Measurements from ENCODE around the gene RPL6.

GRCh38 chr12:112357214-112357613 is 52.2 kb downstream of the RPL6 start:
- TF ChIP-seq, protein P1, sequence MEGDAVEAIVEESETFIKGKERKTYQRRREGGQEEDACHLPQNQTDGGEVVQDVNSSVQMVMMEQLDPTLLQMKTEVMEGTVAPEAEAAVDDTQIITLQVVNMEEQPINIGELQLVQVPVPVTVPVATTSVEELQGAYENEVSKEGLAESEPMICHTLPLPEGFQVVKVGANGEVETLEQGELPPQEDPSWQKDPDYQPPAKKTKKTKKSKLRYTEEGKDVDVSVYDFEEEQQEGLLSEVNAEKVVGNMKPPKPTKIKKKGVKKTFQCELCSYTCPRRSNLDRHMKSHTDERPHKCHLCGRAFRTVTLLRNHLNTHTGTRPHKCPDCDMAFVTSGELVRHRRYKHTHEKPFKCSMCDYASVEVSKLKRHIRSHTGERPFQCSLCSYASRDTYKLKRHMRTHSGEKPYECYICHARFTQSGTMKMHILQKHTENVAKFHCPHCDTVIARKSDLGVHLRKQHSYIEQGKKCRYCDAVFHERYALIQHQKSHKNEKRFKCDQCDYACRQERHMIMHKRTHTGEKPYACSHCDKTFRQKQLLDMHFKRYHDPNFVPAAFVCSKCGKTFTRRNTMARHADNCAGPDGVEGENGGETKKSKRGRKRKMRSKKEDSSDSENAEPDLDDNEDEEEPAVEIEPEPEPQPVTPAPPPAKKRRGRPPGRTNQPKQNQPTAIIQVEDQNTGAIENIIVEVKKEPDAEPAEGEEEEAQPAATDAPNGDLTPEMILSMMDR (IDR thresholded peaks at IDR 0.05) = no peak
- TF ChIP-seq POLR2A (IDR thresholded peaks at IDR 0.05) = no peak

Data from vagina (tissue), 2 donors.